Measurements from ENCODE around the gene TAPBPL.
"Not testable (repeated sequence)": the region's sequence is repeated elsewhere in the genome, so short reads cannot be mapped to it uniquely, and the experiment has no call there.

The TAPBPL gene

DNA sequence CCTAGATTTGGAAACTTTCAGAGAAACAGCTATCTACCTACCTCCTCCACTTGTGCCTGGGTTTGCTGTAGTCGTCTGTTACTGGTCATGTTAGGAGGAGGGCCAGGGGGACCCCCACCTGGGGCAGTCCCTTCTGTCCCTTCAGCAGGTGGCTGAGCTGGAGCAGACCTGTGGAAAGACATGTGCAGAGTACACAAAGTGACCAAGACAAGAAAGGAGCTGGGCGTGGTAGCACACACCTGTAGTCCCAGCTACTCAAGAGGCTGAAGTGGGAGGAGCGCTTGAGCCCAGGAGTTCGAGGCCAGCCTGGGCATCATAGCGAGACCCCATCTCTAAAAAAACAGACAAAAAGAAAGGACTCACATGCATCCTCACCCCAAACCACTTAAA, 14.3 kb downstream of the TAPBPL start:
- H3K9ac ChIP-seq (ENCODE audit: low read length), result no peak overlapping the region
- H3K27me3 ChIP-seq (replicated peaks; ENCODE audit: control insufficient read depth, insufficient read depth, low read length), result no peaks in the 10 kb centered on the region
- H3K36me3 ChIP-seq (ENCODE audit: control insufficient read depth, insufficient read depth, low read length, severe bottlenecking), result peaks cover 52% of the 10 kb centered on the region
- H3K9me3 ChIP-seq (ENCODE audit: control insufficient read depth, low read length), result no peaks in the 10 kb centered on the region
- no peak for DNase-seq (ENCODE audit: low read depth)
- no peak overlapping the region for H3K4me3 ChIP-seq (ENCODE audit: low read length)
- H3K4me1 ChIP-seq (ENCODE audit: control insufficient read depth, insufficient read depth, low read length), result peaks cover 22% of the 10 kb centered on the region

GRCh38 chr12:6466751-6467150, 14.9 kb downstream of the TAPBPL start:
- not testable (repeated sequence) for H3K27me3 ChIP-seq (replicated peaks; ENCODE audit: control insufficient read depth, insufficient read depth, low read length); DNase-seq (ENCODE audit: low read depth); H3K9me3 ChIP-seq (ENCODE audit: control insufficient read depth, low read length); H3K4me3 ChIP-seq (ENCODE audit: low read length); H3K9ac ChIP-seq (ENCODE audit: low read length)
- Histone ChIP-seq H3K4me1 (ENCODE audit: control insufficient read depth, insufficient read depth, low read length) (peaks cover 28% of the 10 kb centered on the region), H3K36me3 (ENCODE audit: control insufficient read depth, insufficient read depth, low read length, severe bottlenecking) (peaks cover 47% of the 10 kb centered on the region)

DNA sequence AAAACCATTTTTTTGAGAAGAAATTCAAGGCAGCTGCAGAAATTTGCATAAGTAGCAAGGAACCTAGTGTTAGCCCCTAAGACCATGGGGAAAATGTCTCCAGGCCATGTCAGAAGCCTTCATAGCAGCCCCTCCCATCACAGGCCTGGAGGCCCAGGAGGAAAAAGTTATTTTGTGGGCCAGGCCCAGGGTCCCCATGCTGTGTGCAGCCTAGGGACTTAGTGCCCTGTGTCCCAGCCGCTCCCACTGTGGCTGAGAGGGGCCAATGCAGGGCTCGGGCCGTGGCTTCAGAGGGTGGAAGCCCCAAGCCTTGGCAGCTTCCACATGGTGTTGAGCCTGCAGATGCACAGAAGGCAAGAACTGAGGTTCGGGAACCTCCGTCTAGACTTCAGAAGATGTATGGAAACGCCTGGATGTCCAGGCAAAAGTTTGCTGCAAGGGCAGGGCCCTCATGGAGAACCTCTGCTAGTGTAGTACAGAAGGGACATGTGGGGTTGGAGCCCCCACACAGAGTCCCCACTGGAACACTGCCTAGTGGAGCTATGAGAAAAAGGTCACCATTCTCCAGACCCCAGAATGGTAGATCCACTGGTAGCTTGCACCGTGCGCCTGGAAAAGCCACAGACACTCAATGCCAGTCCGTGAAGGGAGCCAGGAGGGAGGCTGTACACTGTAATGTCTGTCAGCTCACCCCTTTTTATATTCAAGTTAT, 15.9 kb downstream of the TAPBPL start:
- H3K9ac ChIP-seq (ENCODE audit: low read length); H3K9me3 ChIP-seq (ENCODE audit: control insufficient read depth, low read length); DNase-seq (ENCODE audit: low read depth); H3K27me3 ChIP-seq (replicated peaks; ENCODE audit: control insufficient read depth, insufficient read depth, low read length): not testable (repeated sequence)
- peaks cover 33% of the 10 kb centered on the region for H3K4me1 ChIP-seq (ENCODE audit: control insufficient read depth, insufficient read depth, low read length)
- peaks cover 37% of the 10 kb centered on the region for H3K36me3 ChIP-seq (ENCODE audit: control insufficient read depth, insufficient read depth, low read length, severe bottlenecking)
- H3K4me3 ChIP-seq (ENCODE audit: low read length), result peak overlapping the region; percentile 87

- Histone ChIP-seq H3K4me1 (ENCODE audit: control insufficient read depth, insufficient read depth, low read length) (peaks cover 33% of the 10 kb centered on the region), H3K36me3 (ENCODE audit: control insufficient read depth, insufficient read depth, low read length, severe bottlenecking) (peaks cover 32% of the 10 kb centered on the region), H3K9me3 (ENCODE audit: control insufficient read depth, low read length) (no peaks in the 10 kb centered on the region), H3K4me3 (ENCODE audit: low read length) (peak overlapping the region; percentile 87), H3K27me3 (replicated peaks; ENCODE audit: control insufficient read depth, insufficient read depth, low read length) (no peaks in the 10 kb centered on the region), H3K9ac (ENCODE audit: low read length) (no peak overlapping the region)
- DNase-seq (ENCODE audit: low read depth), result peak; percentile 54
These were observed 16.4 kb downstream of the TAPBPL start for GRCh38 chr12:6468283-6468575.

DNA sequence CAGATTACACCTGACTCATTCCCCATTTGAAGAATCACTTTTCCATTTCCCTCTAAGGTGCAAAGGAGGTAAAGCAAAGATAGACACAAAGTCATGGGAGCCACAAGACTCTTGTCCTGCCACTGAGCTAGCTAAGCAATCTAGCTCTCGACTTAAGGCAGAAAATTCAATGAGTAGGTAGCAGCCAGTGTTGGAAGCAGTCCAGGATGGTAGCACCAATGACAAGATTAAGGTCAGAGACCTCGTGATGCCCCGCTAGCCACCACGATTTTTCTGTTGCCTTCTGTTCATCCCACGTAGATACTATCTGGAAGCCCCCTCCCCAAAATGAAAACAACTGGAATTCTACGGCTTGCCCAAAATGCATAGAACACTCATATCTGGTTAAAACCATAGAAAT, 17.2 kb downstream of the TAPBPL start:
- Histone ChIP-seq H3K27me3 (replicated peaks; ENCODE audit: control insufficient read depth, insufficient read depth, low read length) (no peaks in the 10 kb centered on the region), H3K9ac (ENCODE audit: low read length) (peak overlapping the region; percentile 91), H3K36me3 (ENCODE audit: control insufficient read depth, insufficient read depth, low read length, severe bottlenecking) (peaks cover 23% of the 10 kb centered on the region), H3K4me3 (ENCODE audit: low read length) (peak overlapping the region; percentile 87), H3K9me3 (ENCODE audit: control insufficient read depth, low read length) (no peaks in the 10 kb centered on the region), H3K4me1 (ENCODE audit: control insufficient read depth, insufficient read depth, low read length) (peaks cover 33% of the 10 kb centered on the region)
- no peak for DNase-seq (ENCODE audit: low read depth)

GRCh38 chr12:6469609-6470374, 17.9 kb downstream of the TAPBPL start:
- H3K4me1 ChIP-seq (ENCODE audit: control insufficient read depth, insufficient read depth, low read length), result peaks cover 33% of the 10 kb centered on the region
- DNase-seq (ENCODE audit: low read depth), result peak; percentile 21

GRCh38 chr12:6470375-6471163, 18.7 kb downstream of the TAPBPL start, which contains the start of gene VAMP1:
Gene VAMP1 (minus strand): TSS chr12:6470677. CDS start chr12:6470531, 146 bp downstream.
- Histone ChIP-seq H3K9me3 (ENCODE audit: control insufficient read depth, low read length) (no peaks in the 10 kb centered on the region), H3K4me1 (ENCODE audit: control insufficient read depth, insufficient read depth, low read length) (peaks cover 33% of the 10 kb centered on the region), H3K27me3 (replicated peaks; ENCODE audit: control insufficient read depth, insufficient read depth, low read length) (no peaks in the 10 kb centered on the region), H3K36me3 (ENCODE audit: control insufficient read depth, insufficient read depth, low read length, severe bottlenecking) (peaks cover 11% of the 10 kb centered on the region), H3K9ac (ENCODE audit: low read length) (peak within 1 kb of the TSS; percentile 91), H3K4me3 (ENCODE audit: low read length) (peak within 1 kb of the TSS; percentile 87)
- peak; percentile 99 for DNase-seq (ENCODE audit: low read depth)

More at GRCh38 chr12:6469609-6470374, 17.9 kb downstream of the TAPBPL start:
- H3K9ac ChIP-seq (ENCODE audit: low read length), result peak overlapping the region; percentile 91
- no peaks in the 10 kb centered on the region for H3K9me3 ChIP-seq (ENCODE audit: control insufficient read depth, low read length)
- peaks cover 16% of the 10 kb centered on the region for H3K36me3 ChIP-seq (ENCODE audit: control insufficient read depth, insufficient read depth, low read length, severe bottlenecking)
- peak overlapping the region; percentile 87 for H3K4me3 ChIP-seq (ENCODE audit: low read length)
- no peaks in the 10 kb centered on the region for H3K27me3 ChIP-seq (replicated peaks; ENCODE audit: control insufficient read depth, insufficient read depth, low read length)

DNA sequence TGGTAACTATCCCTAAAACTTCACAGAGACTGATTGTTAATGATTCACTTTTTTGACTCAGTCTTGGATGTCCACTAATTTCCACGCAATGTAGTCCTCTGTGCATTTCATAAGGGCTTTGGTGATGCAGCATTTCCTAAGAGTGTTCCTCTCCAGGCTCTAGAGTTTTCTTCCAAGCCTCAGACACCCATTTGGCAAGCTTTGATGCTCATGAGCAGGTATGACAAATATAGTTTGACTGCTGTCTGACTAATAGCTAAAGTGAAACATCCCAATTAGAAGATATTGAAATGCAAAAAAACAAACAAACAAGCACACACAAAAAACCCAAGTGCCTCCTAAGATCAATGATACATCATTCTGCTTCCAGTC, 20.1 kb downstream of the TAPBPL start:
- Histone ChIP-seq H3K4me3 (ENCODE audit: low read length) (no peak overlapping the region), H3K36me3 (ENCODE audit: control insufficient read depth, insufficient read depth, low read length, severe bottlenecking) (no peaks in the 10 kb centered on the region), H3K9me3 (ENCODE audit: control insufficient read depth, low read length) (no peaks in the 10 kb centered on the region), H3K9ac (ENCODE audit: low read length) (peak overlapping the region; percentile 13), H3K4me1 (ENCODE audit: control insufficient read depth, insufficient read depth, low read length) (peaks cover 38% of the 10 kb centered on the region), H3K27me3 (replicated peaks; ENCODE audit: control insufficient read depth, insufficient read depth, low read length) (no peaks in the 10 kb centered on the region)
- DNase-seq (ENCODE audit: low read depth), result peak; percentile 14

DNA sequence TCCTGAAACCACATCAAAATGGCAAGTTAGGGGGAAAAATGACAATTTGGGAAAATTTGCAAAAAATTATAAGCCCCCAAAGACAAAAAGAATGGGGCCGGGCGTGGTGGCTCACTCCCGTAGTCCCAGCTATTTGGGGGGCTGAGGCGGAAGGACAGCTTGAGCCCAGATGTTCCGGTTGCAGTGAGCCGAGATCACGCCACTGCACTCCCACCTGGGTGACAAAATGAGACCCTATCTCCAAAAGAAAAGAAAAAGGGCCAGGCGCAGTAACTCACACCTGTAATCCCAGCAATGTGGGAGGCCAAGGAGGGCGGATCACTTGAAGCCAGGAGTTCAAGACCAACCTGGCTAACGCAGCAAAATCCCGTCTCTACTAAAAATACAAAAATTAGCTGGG, 20.6 kb downstream of the TAPBPL start:
- Histone ChIP-seq H3K9me3 (ENCODE audit: control insufficient read depth, low read length) (no peaks in the 10 kb centered on the region), H3K9ac (ENCODE audit: low read length) (peak overlapping the region; percentile 13), H3K4me3 (ENCODE audit: low read length) (no peak overlapping the region), H3K27me3 (replicated peaks; ENCODE audit: control insufficient read depth, insufficient read depth, low read length) (no peaks in the 10 kb centered on the region), H3K4me1 (ENCODE audit: control insufficient read depth, insufficient read depth, low read length) (peaks cover 38% of the 10 kb centered on the region), H3K36me3 (ENCODE audit: control insufficient read depth, insufficient read depth, low read length, severe bottlenecking) (no peaks in the 10 kb centered on the region)
- no peak for DNase-seq (ENCODE audit: low read depth)

- peaks cover 20% of the 10 kb centered on the region for H3K4me1 ChIP-seq (ENCODE audit: control insufficient read depth, insufficient read depth, low read length)
- not testable (repeated sequence) for H3K4me3 ChIP-seq (ENCODE audit: low read length); H3K9me3 ChIP-seq (ENCODE audit: control insufficient read depth, low read length); H3K27me3 ChIP-seq (replicated peaks; ENCODE audit: control insufficient read depth, insufficient read depth, low read length); DNase-seq (ENCODE audit: low read depth); H3K9ac ChIP-seq (ENCODE audit: low read length); H3K36me3 ChIP-seq (ENCODE audit: control insufficient read depth, insufficient read depth, low read length, severe bottlenecking)
These were observed 23.6 kb downstream of the TAPBPL start for GRCh38 chr12:6475233-6475975.

All from adipocyte (in vitro differentiated cells).